Measurements from ENCODE around the gene LCE1A.

DNA sequence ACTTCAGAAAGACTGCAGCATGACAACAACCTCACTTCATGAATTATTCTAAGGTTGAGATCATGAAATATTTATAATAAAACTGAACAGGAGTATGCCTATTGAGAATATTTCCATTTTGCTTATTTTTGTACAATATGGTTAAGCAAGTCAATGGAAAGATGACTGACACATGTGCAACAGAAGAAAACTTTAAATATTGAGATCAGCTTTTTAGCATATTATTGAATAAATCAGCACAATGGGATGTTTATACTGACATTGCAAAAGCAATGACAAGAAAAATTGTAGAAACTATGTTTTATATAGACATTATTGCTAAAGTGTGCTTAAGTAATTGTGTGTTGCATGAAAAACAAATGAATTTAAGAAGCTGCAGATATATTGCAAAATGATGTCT is 37.2 kb downstream of the LCE1A start:
- TF ChIP-seq, protein P1, sequence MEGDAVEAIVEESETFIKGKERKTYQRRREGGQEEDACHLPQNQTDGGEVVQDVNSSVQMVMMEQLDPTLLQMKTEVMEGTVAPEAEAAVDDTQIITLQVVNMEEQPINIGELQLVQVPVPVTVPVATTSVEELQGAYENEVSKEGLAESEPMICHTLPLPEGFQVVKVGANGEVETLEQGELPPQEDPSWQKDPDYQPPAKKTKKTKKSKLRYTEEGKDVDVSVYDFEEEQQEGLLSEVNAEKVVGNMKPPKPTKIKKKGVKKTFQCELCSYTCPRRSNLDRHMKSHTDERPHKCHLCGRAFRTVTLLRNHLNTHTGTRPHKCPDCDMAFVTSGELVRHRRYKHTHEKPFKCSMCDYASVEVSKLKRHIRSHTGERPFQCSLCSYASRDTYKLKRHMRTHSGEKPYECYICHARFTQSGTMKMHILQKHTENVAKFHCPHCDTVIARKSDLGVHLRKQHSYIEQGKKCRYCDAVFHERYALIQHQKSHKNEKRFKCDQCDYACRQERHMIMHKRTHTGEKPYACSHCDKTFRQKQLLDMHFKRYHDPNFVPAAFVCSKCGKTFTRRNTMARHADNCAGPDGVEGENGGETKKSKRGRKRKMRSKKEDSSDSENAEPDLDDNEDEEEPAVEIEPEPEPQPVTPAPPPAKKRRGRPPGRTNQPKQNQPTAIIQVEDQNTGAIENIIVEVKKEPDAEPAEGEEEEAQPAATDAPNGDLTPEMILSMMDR (conservative IDR thresholded peaks at IDR 0.05; ENCODE audit: low read length), result no peak
- no peak for TF ChIP-seq EZH2phosphoT487 (IDR thresholded peaks at IDR 0.05; ENCODE audit: borderline replicate concordance)

Data from Loucy (cell line).